Right lobe of liver (tissue), 6 donors: ENCODE data around the gene DCDC2. TPM values are rescaled to one million over a fixed set of nuclear protein-coding genes. Genes with fewer than 3 reads are reported as not detected.
"Not testable (repeated sequence)": the region's sequence is repeated elsewhere in the genome, so short reads cannot be mapped to it uniquely, and the experiment has no call there.

Experiments
- ATAC-seq, 4 donors: fragments of 200-7000 bp; cut with Tn5 transposase; one replicate each; pipeline ENCODE4 v1.9.1; 2020; ENCODE audit warnings: mild to moderate bottlenecking in 4 of 4, moderate library complexity in 4 of 4
- DNase-seq, 3 donors: peaks; one replicate each; pipeline ENCODE4 v3.0.0-alpha.2; 2020
- H3K27ac ChIP-seq, 3 donors: fragments of 200-600 bp; one replicate each; pipeline ENCODE4 v1.8.0; 2022
- H3K27me3 ChIP-seq, 2 donors: fragments of 200-600 bp; one replicate each; pipeline ENCODE4 v1.8.0; 2022
- H3K36me3 ChIP-seq, 4 donors: fragments of 200-600 bp; sonication (generic) in 1 of 4; one replicate each; pipeline versions ENCODE4 v1.5.1 to v1.8.0; 2017 to 2022; ENCODE audit warnings: control low read depth in 1 of 4
- H3K4me1 ChIP-seq, 4 donors: fragments of 200-600 bp; sonication (generic) in 1 of 4; one replicate each; pipeline versions ENCODE4 v1.5.1 to v1.8.0; 2017 to 2022; ENCODE audit warnings: control low read depth in 1 of 4
- H3K4me3 ChIP-seq, 3 donors: fragments of 200-600 bp; one replicate each; pipeline ENCODE4 v1.8.0; 2022
- H3K9me3 ChIP-seq, 4 donors: fragments of 200-600 bp; sonication (generic) in 1 of 4; one replicate each; pipeline versions ENCODE4 v1.5.1 to v1.8.0; 2017 to 2022; ENCODE audit warnings: control low read depth in 1 of 4
- CTCF ChIP-seq, 4 donors: fragments of 200-600 bp in 3 of 4; fragments of 450-650 bp in 1 of 4; IDR thresholded peaks; one replicate each; pipeline versions ENCODE4 v1.5.1 to v1.8.0; 2016 to 2022; ENCODE audit warnings: antibody characterized with exemption in 4 of 4, mild to moderate bottlenecking in 2 of 4
- POLR2A ChIP-seq: fragments of 450-650 bp; IDR thresholded peaks from one replicate; pipeline ENCODE4 v1.6.1; 2017; ENCODE audit warnings: antibody characterized with exemption, mild to moderate bottlenecking
- WGBS: methylation state at CpG from one replicate; pipeline ENCODE4 v1.1.6; 2018; ENCODE audit warnings: low coverage, low lambda C conversion rate; ENCODE audit not compliant: insufficient coverage; ENCODE audit errors: missing lambda C conversion rate; 5-methylcytosine and 5-hydroxymethylcytosine counted together
- intact Hi-C, 2 donors: fragments of 100-400 bp; cut with DNase I; formaldehyde crosslinking; loops; one replicate each; pipeline versions ENCODE4 v1.11.2 to v1.14.1; 2022
- total RNA-seq, 6 experiments: library from RNA; depleted of rRNA in 2 of 6; stranded (reverse); fragments of >200 nt in 2 of 6; fragmentation: NEBNext Ultra II Directional in 3 of 6; extraction: Animal tissue kit (Norgen Biotek cat#: 25700) in 3 of 6; gene quantifications; one replicate each; pipeline versions ENCODE4 v1.1.0 to v1.2.4, GENCODE V29; 2016 to 2023
- donor health status: DM: no; HTN: yes; CAD: no.
- donor health status: DM: no; HTN: no; CAD: no.
- donor health status: DM: no; HTN: no; CAD: no.
- donor health status: DM: no; HTN: yes; CAD: no.
- donor health status: DM: no; HTN: yes; CAD: no.

The DCDC2 gene
- total RNA-seq, 6 experiments from 2014 or later, result 0.68 to 3.8 (median 0.92) TPM

GRCh38 chr6:24401458-24401857, 43.6 kb upstream of the DCDC2 start:
- Histone ChIP-seq H3K27ac (no peak overlapping the region), H3K36me3 (no peaks in the 10 kb centered on the region), H3K4me3 (no peak overlapping the region), H3K27me3 (no peaks in the 10 kb centered on the region), H3K9me3 (no peaks in the 10 kb centered on the region), H3K4me1 (peaks cover 0 to 14% (median 5%) of the 10 kb centered on the region in 4 donors)
- DNase-seq (no peak), ATAC-seq (no peak)
- TF ChIP-seq POLR2A (no peak), CTCF (IDR thresholded peaks at IDR 0.05) (no peak)
- intact Hi-C loops, result no loop called here
- no CpG with 5 or more reads among the region's 4 CpGs for WGBS

- H3K27ac ChIP-seq, intact Hi-C loops, H3K4me3 ChIP-seq, H3K36me3 ChIP-seq, DNase-seq, ATAC-seq, H3K9me3 ChIP-seq, H3K27me3 ChIP-seq: not testable (repeated sequence)
- 17% methylated on average over 13 of the region's 17 CpGs for WGBS
- H3K4me1 ChIP-seq, result peaks cover 0 to 14% (median 5%) of the 10 kb centered on the region in 4 donors
Observed at GRCh38 chr6:24400045-24401039, 42.5 kb upstream of the DCDC2 start.

DNA sequence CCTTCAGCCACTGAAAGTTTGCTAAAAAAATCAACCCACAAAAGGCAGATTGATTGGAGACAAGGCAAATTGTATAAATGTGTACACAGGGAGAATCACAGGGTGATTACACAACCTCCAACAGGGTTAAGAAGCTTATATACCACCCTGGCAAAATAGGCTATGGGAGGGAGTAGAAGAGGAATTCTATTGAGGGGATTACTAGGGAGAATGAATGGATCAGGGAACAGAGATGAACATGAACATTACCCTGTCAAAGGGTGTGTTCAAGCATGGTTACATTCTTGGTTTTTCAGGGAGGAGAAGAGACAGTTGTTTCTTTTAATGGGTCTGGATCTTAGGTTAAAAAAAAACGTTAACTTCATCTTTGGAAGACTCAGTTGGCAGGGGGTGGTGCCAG, 39.8 kb upstream of the DCDC2 start:
- ATAC-seq (no peak), DNase-seq (no peak)
- Histone ChIP-seq H3K4me1 (no peaks in the 10 kb centered on the region), H3K27me3 (no peaks in the 10 kb centered on the region), H3K4me3 (no peak overlapping the region), H3K27ac (no peak overlapping the region), H3K9me3 (no peaks in the 10 kb centered on the region), H3K36me3 (no peaks in the 10 kb centered on the region)
- intact Hi-C loops, result loop anchor here in 1 of 2 donors (10.0 kb wide), 1 partner anchor 103 kb away; no protein-coding TSS in a partner anchor
- 50% methylated on average over 1 of the region's 1 CpG for WGBS
- TF ChIP-seq POLR2A, result no peak
- TF ChIP-seq CTCF (IDR thresholded peaks at IDR 0.05), result no peak

- 50% methylated on average over 1 of the region's 1 CpG for whole genome bisulfite sequencing
- Histone ChIP-seq H3K27ac (no peak overlapping the region), H3K27me3 (no peaks in the 10 kb centered on the region), H3K4me1 (no peaks in the 10 kb centered on the region), H3K36me3 (no peaks in the 10 kb centered on the region), H3K9me3 (no peaks in the 10 kb centered on the region), H3K4me3 (no peak overlapping the region)
- ATAC-seq (no peak), DNase-seq (no peak)
- intact Hi-C loops, result loop anchor here in 1 of 2 donors (10.0 kb wide), 1 partner anchor 102 kb away; no protein-coding TSS in a partner anchor
- no peak for TF ChIP-seq POLR2A
- TF ChIP-seq CTCF (IDR thresholded peaks at IDR 0.05), result no peak
Observed at GRCh38 chr6:24396824-24397223, 39.0 kb upstream of the DCDC2 start.

DNA sequence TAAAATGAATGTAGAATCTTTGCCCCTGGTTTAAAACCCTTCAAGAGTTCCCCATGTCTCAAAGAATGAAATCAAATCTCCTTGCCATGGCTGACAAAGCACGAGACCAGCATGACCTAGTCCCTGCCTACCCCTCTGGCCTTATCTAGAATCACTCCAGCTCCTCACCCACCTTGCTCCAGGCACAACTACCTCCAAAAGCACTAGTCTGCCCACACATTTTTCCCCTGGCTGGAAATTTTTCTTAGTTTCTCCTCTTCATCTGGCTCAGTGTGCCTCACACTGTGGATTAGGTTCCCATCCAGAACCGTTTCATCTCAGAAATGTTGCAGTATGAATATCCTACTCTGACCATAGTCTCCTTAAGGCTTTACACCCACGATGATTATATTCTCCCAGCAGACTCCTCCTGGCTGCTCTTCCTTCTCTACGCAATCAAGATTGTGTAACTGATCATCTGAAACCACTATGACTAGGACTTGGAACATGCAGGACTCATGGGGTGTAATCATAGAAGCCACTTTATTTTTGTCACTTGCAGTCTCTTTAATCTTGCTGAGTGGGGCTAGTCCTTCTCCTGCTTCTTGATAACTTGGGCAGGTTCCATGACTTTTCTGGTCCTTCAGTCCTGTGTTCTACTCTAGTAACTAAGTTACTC, 37.0 kb upstream of the DCDC2 start:
- Histone ChIP-seq H3K27me3 (no peaks in the 10 kb centered on the region), H3K4me3 (no peak overlapping the region), H3K36me3 (no peaks in the 10 kb centered on the region), H3K9me3 (no peaks in the 10 kb centered on the region), H3K27ac (no peak overlapping the region), H3K4me1 (no peaks in the 10 kb centered on the region)
- DNase-seq, result no peak
- 50% methylated on average over 4 of the region's 4 CpGs for WGBS
- intact Hi-C loops, result loop anchor here (5.0 to 10.0 kb wide), 2 partner anchors 100 to 108 kb away; no protein-coding TSS in a partner anchor
- peak in 1 of 4 donors; percentile 42 for ATAC-seq
- TF ChIP-seq POLR2A, result no peak
- TF ChIP-seq CTCF (IDR thresholded peaks at IDR 0.05), result no peak
